IPS DF 19.7 (cell line): Measurements from ENCODE around the gene LRRC4C.

Source experiments
- DNase-seq: peaks from one replicate; pipeline ENCODE4 v3.0.0-alpha.2; 2013; ENCODE audit warnings: low read depth, low spot score

Gene LRRC4C

DNA sequence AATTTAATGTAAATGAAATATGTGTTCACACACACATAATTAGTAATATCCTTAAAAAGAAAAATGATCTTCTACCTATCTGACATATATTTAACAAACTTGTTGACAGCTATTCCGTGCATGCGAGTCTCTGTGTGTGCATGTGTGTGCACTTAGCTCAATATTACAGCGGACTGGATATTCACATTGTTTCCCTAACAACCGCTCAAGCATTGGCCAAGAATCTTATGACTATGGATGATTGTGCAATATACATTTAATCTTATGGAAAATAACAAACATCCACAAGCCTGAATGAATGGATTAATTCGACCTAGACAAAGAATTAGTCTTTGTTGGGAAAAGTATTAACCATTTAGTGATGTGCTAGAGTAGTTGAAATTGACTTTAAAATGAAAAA is 1078.6 kb downstream of the LRRC4C start:
- no peak for DNase-seq

DNA sequence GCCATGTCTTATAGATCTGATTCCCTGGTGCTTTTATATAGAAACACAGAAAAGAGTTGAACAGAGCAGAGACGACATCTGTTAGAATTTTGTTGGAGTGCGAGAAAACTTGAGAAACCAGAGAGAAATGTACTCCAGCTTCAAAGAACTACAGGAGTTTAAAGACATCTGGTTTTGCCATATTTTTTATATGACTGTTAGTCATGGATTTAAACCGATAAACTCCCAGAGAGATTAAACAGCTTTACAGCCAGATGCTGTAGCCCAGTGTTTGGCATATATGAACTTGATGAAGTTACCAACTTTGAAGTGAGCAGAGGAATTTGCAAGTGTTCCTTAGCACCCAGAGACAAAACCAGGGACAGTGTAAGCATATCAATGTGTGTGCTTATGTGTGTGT is 1083.1 kb downstream of the LRRC4C start:
- DNase-seq = no peak

DNA sequence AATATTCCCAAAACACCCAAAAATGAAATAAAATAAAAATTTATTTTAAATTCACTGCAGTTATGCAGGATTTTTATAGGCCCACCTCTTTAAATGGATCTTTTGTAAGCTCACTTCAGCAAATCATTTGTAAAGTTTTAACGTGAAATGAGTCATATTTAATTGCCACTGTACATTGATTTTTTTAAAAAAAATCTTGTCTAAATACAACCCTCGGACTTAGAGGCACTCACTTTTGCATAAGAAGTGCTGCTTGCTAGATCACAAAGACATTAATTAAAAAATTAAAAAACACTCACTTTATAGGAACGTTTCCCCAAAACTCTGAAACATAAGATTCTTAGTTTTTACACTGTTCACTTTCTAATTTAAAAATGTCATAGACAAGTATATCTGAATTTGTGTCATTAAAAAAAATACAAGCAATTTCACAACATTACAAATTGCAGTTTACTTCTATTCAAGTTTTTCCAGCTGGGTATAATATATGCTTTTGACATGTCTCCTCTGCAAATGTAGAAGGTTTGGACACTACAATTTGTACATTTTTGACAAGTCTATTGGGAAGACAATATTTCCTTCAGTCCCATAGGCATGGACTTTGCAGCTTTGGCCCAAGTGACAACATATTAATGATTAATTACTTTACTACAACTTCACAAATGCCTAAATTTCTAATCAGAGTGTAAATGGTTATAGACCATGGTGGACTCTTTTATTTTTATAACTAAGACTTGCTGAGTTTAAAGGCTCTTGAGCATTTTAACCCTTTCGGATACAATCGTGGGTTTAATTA is 1088.4 kb downstream of the LRRC4C start:
- no peak for DNase-seq

DNA sequence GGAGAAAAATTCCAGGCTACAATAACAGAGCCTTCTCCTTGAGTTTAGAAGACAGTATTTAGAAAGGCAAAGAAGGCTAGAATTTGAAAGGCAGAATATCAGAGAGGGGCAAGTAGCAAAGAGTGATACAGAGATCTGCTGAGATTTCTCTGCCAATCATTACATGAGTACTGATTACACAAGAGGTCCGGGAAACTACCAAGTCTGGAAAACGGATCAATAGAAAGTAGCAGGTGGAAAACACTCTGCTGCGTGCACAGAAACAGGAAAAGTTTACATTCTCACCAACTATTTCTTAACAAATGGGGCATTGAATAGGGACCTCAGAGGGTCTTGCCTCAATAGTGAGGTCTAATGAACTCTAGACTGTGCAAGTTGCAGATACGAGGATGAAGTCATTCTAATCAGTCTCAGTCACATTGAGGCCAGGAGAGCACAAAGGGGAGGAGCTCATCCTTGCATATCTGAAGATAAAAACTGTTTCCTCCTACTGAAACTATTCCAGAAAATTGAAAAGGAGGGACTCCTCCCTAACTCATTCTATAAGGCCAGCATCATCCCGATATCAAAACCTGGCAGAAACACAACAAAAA is 1099.2 kb downstream of the LRRC4C start:
- DNase-seq = no peak

DNA sequence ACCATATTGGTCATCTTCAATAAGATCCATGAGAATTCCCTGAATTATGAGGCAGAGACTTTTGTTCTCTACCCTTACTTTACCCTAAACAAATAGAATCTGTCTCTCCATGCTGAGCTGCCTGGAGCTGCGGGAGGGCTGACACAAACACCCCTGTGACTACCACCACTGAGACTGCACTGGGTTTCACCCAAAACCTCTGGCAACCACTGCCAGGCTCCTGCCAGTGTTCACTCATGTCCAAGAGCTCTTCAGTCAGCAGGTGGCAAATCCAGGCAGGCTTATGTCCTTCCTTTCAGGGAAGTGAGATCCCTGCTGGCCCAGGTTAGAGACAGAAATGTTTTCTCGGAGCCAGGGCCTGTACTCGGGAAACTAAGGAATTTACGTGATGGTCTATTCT is 1105.3 kb downstream of the LRRC4C start:
- DNase-seq = no peak

DNA sequence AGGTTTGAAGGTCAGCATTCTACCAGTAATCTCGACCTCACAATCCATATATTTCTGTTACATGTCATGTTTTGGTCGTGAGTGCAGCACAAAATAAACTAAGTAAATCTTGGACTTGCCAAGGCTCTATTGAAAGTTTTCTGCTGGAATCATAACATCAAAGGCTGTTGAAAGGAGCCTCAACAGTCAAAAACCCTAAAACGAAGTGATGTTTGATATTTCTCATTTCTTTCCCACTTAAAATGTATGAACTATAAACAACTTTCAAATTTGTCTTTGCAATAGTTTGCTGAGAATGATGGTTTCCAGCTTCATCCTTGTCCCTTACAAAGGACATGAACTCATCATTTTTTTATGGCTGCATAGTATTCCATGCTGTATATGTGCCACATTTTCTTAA is 1118.5 kb downstream of the LRRC4C start:
- no peak for DNase-seq

DNA sequence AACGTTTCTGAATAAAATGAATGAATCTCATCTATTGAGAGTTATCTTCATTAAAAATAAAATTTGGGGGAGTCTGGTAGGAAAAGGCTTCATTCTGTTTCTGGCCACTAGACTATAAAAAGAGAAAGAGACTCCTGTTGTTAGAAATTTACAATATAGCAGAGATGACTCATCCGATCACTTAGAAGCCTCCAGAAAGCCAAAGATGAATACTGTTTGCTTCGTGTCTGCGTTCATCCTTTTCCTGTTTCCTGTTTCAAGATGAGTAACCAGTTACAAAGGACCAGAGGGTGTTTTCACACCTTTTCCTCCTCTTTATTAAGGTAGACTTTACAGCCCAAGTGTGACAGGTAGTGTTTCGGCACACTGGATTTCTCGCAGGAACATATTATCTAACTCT is 1120.7 kb downstream of the LRRC4C start:
- no peak for DNase-seq

DNA sequence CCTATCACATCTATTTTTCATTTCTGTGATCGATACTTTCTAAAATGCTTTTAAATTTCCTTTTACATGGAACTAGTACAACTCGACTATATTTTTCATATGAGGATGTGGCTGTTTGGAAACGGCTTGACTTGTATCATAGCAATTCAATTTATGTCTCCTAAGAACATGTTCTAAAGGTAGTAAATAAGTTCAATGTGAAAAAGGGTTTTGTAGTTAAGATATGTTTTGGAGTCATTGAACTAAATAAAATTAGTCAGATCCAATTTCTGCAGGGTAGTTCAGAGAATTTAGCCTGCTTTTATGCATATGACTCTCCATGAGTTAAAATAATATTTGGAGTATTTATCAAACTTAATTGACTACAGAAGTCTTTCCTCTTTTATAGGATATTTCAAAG is 1121.4 kb downstream of the LRRC4C start:
- DNase-seq = no peak

DNA sequence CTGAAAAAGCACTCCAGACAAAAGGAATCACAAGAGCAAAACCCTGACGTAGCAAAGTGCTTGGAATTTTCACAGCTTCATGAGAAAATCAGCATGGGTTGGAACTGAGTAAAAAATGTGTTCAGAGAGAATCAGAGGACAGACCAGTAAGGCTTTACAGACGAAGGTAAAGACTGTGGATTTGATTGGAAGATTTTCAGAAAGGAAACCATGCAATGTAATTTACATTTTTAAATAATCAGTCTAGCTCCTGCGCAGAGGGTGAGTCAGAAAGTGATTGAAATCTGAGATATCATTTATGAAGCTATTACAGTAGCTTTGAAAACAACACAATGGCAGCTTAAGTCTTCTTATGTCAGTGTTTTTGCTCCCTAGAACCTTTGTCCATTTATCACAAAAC is 1122.3 kb downstream of the LRRC4C start:
- no peak for DNase-seq

DNA sequence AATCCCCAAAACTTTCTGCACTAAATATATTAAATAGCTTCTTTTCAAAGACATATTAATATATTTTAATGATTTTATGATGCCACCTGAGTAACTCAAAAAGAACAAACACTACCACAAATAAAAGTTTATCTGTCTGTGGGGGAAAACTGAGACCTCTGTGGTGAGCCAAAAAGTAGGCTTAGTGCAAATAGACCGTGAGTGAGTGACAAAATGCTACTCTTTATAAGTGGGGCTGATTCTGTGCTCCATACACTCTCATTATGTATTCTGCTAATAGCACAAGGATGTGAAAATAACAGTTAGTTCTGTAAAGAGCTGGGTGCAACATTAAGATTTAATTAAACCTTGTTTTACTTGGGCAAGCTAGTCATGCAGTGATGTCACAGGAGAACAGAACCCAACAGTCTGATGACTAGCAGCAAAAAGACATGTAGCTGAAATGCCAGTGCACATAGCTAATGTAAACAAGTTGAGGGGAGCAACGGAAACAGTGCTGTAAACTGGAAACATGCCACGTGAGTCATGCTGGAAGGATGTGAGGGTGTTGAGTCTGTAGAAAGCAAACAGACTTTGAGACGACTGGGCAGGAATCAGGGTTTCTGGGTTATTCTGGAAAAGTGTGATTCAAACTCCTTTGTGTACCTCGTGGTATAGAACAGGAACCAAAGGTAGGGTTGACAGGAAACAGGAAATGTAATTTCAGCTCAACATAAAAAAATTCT is 1130.4 kb downstream of the LRRC4C start:
- no peak for DNase-seq

DNA sequence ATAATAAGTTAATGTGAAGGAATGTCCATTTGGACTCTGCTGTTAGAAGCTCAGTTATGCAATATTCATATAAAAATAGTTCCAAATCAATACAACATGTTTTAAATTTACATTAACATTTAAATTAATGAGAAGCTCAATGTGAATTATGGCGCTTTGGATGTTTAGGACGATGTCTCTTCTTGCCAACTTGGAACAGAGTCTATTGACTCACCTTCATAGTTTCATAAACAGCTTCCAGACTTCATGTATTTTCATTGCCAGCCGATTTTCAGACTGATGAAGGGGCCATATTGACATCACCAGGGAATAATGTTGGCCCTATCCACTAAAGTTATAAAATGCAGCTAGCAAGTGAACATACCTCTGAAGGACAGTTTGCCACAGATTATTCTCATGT is 1136.2 kb downstream of the LRRC4C start:
- DNase-seq = no peak

DNA sequence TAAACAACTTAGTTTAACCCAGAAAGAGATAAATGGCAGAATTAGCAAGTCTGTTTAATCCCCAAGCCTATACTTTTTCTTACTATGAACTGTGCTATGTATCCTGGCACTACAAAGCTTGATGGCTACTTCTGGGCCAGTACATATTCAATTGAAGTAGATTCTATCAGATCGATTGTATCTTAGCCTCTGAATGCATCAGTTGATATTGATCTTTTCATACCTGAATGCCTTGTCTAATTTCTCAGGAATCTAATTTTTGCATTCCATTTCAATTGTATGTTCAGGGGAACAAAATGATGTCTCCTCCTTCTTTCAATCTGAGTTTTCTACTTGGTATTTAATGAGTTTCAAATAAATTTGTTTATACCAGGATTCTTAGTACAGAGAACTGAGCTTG is 1137.9 kb downstream of the LRRC4C start:
- no peak for DNase-seq

DNA sequence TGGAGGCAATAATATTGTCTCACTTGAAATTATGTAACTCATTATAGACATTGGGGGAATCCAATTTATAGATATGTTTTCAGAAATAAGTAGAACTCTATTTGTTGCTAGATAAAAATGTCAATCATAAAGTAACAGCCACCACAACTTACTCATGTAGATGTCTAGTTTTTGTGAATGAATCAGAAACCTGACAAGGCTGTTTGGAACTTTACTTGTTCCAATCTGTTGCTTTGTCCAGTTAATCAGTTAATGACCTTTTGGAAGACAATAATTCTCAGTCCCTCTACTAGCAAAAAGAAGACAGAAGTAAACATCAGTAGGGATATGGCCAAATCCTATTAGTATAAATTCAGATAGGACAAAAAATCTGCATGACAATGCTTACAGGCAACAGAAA is 1143.3 kb downstream of the LRRC4C start:
- DNase-seq = no peak

DNA sequence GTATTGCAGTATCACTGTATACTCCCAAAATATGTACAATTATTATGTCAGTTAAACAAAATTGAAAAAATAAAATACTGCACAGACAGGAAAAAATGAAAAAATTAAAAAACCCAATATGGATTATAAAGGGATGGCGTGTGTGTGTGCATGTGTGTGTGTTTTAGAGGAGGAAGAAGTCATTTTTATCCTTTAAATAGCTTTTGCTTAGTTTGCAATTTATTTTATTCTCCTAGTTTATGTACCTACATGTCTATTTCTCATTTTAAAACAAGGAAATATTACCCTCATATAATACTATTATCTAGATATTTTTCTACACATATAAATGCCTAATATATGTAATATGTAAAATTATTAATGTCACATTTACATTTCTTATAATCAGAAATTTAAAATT is 1144.3 kb downstream of the LRRC4C start:
- DNase-seq = no peak

DNA sequence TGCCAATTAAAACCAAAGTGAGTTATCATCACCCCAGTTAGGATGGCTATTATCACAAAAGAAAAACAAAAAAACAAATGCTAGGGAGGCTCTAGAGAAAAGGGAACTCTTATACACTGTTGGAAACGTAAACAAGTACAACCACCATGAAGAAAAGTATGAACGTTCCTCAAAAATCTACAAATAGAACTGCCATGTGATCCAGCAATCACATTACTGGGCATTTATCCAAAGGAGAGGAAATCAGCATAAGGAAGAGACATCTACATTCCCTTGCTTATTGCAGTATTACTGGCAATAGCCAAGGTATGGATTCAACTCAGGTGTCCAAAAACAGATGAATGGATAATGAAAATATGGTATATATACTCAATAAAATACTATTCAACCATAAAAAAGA is 1145.1 kb downstream of the LRRC4C start:
- no peak for DNase-seq

DNA sequence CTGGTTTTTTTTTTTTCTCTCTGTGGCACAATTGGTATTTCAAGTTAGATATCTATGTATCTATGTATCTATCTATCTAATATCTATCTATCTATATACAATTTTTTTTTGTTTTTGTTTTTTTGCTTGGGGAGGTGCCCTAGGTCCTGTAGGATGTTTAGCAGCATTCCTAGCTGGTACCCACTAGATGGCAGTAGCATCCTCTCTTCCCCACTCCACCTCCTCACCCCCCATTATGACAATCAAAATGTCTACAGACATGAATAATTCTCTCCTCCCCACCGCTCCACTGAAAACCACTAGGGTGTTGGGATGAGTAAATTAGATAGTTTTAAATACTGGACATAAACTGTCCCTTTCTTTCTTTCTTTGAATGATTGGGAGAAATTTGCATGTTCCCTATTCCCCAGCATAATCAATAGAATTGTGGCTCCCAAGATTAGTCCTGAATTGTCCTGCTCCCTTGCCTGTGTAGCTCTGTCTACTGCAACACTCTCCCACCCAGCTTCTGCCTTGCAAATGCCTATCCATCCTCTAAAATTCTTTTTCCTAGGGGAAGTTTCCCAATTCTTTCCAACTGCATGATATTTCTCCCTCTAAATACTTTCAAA is 1152.4 kb downstream of the LRRC4C start:
- DNase-seq = no peak

DNA sequence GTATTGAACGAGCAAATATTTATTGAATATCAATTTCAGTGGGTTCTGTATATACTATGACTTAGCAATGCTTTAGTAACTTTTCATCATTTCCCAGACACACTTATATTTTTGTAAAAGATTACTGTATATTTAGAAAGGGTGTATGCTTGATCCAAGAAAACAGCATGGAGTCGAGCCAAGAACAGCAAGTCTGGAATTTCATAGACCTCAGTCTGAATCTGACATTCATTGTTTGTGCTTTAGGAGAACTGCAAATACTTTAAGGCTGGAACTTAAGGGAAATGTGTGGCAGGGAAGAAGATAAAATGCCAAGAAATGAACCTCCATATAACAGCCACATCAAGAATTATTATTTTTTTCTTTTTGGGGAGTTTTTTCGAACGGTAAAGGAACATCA is 1156.8 kb downstream of the LRRC4C start:
- no peak for DNase-seq

DNA sequence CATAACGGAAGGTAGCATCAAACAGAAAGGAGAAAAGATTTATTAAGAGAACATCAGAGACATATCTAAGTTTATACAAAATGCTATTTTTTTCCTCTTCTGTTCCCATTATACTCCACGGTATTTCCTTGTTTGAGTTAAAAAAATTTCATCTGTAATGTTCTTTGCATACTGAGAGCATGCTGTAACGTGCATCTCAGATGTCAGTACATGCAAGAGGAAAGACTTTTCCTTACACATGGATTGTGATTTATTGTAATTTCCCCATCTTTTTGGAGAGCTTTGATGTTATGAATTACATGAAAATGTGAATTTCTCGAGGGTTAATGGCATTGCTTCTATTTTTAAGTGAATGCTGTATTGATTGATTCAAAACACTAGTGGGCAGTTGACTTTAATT is 1164.0 kb downstream of the LRRC4C start:
- DNase-seq = no peak

DNA sequence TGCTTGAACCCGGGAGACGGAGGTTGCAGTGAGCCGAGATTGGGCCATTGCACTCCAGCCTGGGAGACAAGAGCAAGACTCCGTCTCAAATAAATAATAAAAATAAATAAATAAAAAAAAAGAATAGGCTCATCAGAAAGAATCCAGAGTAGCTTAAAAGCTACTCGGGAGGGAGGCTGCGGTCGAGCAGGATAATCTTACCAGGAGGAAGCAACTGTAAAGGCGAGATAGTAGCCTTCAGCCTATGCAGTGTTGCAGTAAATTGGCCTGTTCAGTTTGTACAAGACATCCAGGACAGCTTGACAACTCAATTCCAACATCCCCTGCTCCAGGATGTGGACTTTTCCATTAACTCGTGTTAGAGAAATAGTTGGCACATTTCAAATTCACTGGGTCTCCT is 1164.7 kb downstream of the LRRC4C start:
- no peak for DNase-seq

DNA sequence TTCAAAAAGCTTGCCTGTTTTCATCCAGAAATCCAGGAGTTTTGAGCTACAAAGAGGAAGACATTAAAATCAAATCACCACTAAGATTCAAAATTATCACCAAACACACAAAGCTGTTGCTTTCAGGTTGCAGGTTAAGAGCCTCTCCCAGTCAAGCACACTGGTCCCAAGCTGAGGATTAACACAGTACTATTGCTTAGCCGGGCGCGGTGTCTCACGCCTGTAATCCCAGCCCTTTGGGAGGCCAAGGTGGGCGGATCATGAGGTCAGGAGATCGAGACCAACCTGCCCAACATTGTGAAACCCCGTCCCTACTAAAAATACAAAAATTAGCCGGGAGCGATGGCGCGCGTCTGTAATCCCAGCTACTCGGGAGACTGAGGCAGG is 1165.1 kb downstream of the LRRC4C start:
- no peak for DNase-seq

DNA sequence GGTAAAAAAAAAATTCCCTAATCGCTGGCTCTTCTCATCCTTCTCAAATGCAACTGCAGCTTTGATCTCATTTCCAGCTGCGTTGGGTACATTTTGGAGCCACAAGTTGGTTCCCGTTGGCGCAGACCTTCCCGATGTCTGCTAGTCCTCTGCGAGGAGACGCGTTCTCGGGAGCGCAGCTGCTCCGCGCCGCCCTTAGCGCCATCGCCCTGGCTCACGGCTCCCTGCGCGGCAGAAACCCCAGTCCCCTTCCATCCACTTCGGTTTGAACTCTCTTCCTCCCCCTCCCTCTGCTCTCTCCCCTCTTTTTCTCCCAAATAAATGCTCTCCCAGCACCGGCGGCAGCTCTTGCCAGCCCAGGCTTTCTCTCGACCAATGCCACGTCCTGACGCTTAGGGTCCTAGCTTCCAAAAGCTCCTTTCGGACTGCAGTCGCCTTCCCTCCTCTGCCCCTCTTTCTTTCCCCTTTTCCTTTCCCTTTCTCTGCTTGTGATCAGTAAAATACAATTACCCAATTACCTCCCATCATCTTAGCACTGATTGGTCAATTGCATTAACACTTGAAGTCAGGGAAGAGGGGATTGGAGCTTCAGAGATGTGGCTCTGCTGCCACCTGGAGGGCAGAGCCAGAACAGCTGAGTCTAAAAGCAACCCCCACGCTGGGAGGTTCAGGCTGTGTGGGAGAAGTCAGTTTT is 1165.7 kb downstream of the LRRC4C start:
- peak; percentile 85 for DNase-seq
